Hematopoietic multipotent progenitor cell treated with erythropoietin and hydrocortisone succinate and interleukin-3 and kit ligand, for 6 days (in vitro differentiated cells): ENCODE measurements around the gene LSM8.
"Not testable (repeated sequence)": the region's sequence is repeated elsewhere in the genome, so short reads cannot be mapped to it uniquely, and the experiment has no call there.

Experiments used
- DNase-seq: peaks from one replicate; pipeline ENCODE4 v3.0.0-alpha.2; 2015

The LSM8 gene

DNA sequence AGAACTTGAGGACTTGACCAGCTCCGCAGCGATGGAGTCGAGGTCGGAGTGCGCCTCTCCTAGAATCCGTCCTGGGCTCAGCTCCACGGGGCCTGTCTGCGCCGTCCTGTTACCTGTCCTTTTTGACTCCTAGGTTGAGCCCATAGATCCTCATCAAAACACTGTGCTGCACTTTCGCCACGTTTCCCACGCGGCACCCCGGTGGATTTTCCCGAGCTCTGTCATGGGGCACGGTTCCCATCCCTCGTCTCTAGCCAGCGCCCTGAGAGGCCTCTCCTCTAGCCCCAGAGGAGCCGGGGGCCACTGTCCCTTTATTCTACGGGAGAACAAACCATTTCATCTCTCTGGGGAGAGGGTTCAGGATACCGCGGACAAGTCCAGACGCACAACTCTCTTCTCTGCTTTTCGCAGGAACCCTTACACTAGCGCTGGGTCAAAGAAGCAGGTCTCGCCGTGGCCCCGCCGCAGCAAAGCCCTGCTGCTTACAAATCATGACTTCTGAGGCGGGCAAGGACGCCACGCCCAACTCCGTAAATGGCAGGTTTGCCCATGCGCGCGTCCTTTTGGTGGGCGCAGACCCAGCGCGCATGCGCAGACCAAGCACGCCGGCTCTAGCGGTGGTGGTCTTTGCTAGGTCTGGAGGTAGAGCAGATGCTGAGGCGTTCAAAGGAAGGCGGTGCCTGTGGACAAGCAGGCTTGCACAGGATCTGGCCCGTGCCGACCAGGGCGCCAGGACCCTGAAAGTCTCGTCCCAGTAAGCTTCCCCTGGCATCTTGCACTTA, 30.3 kb downstream of the LSM8 start:
- peak; percentile 89 for DNase-seq

DNA sequence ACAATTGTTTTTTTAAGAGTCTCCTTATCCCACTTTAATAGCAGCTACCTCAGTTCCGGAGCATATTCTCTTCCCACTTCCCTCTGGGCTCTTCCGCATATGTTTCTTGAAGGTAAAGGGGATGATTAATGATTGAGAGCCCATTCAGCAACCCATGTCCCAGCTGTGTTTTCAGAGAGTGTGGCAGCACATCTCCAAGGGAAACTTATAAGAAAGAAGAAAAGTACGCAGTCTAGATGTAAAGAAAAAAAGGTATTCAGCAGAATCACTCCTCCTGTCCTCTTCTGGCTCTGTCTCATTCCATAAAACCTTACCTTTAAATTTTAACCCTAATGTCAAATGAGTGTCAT, 30.8 kb downstream of the LSM8 start:
- no peak for DNase-seq

DNA sequence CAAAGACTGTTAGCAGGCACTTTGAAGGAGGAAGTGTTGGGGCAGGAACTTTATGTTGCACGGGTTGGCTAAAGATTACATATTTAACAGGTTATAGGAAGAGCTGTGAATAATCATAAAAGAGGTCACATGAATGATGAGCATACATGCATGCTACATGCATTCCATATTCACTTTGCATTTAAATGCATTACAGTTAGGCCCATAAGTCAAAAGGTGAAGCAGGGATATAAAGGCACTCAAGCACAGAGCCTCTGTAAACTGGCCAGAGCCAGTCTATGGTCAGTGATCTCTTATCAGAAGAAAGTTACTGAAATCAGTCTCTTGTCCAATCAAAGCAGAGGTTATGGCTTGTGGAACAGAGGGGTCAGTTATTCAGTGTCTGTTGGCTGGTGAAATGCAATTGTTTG, 33.3 kb downstream of the LSM8 start:
- DNase-seq, result no peak

DNA sequence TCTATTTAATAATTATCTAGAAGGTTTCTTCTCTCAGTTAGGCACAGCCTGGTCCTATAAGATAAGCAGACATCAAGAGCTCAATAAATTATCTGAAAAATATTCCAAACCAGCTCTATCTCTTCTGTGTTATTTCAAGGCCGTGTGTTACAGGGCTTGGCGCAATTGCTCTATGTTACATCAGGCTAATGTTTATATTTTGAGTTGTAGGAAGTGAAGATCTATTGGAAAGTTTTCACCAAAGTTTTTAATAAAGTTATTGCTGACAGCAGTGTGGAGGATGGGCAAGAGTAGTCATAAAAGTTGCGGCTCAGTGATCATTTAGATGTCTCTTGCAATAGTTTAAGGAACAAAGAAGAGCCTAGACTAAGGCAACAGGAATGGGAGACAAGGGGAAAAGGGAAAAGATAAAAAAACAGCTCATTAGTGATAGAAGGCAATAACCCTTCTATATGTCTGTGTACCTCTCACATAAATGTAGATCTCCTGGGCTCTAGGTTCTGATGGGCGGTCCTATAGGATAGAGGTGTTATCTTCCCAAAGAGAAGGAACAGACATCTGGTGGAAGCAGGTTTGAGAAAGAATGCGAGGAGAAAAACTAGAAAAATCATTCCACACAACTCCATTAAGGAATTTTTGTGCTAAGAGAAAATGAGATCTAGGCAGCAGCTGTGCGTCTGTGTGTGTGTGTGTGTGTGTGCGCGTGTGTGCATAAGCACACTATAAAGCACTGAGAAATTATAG, 34.6 kb downstream of the LSM8 start:
- DNase-seq, result peak; percentile 39

DNA sequence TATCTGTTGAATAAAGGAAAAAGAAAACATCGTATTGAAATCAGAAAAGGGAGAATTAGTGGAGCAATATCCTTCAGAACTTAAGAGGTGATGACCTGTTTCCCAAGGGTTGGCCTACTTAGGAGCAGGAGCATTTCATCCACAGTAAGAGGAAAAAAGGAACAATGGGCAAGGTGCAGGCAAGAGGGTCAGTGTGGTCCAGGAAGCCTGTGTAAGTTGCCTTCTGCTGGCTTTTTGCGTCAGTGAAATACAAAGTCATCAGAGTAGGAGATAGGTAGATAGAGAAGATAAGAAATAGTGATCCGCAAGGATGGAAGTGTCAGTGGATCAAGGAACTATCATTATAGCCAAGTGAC, 35.2 kb downstream of the LSM8 start:
- no peak for DNase-seq

DNA sequence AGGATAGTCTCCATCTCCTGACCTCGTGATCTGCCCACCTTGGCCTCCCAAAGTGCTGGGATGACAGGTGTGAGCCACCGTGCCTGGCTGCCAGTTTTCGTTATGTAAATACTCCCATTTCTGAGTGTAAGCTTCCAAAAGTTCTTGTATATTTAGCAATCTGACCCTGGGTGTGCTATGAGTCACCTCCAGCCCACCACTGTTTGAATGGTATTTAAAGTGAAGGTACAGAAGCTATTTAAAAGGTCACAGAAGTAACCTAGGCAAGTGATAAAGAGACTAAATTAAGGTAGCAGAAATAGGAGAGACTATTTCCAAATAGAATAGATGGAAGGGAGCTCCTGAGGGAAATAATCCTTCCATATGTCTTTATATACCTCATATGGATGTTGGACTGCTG, 36.6 kb downstream of the LSM8 start:
- no peak for DNase-seq

DNA sequence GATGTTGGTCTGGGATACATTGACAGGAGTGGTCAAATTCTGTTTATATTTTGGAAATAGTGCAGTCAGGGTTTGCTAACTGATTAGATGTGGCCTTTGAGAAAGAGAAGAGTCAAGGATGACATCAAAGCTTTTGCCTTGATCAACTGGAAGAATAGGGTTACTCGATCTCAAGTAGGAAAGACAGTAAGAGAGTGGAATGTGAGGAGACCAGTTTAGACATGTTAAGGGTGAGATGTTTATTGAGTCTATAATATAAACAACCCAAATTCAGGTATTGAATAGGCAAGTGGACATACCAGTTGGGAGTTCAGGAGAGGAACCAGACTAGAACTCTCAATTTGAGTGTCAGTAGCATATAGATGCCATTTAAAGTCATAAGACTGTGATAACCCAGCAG, 38.6 kb downstream of the LSM8 start:
- DNase-seq, result no peak

DNA sequence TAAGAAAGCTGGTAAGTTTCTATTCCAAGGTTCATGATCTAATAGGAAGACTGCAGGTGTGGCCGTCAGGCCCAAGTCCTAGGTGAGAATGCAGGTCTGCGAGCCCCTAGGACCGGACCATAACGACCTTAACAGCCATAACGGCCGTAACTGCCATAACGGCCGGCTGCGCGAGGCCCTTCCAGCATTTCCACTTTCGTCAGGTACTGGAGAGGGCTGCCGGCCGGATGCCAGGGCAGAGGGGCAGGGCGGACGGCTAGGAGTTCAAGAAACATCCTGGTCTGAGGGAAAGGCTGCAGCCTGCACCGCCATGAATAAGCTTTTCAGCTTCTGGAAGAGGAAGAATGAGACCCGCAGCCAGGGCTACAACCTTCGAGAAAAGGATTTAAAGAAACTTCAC, 40.6 kb downstream of the LSM8 start, which contains the start of gene ANKRD7:
ANKRD7 (plus strand) TSS at position 184 of the 400 bp plus-strand sequence; CDS start at position 311, 127 bp downstream.
- DNase-seq, result no peak

DNA sequence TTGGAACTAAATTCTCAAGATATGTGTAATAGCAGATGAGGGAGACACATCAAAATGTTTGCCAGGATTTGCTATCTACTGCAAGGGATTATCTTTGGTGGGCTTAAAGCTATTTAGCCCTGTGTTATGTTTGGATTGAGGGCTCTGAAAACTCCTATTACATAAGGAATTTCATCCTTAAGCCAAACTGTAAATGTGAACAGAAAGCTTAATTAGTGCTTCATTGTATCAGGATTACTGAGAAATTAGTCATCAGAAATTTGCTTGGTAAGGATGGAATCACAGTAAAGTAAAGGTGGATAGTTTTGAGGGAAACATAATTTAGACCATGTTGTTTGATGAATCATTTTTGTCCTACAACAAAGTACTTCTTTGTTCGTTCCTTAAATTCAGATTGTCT, 48.9 kb downstream of the LSM8 start:
- DNase-seq, result no peak

DNA sequence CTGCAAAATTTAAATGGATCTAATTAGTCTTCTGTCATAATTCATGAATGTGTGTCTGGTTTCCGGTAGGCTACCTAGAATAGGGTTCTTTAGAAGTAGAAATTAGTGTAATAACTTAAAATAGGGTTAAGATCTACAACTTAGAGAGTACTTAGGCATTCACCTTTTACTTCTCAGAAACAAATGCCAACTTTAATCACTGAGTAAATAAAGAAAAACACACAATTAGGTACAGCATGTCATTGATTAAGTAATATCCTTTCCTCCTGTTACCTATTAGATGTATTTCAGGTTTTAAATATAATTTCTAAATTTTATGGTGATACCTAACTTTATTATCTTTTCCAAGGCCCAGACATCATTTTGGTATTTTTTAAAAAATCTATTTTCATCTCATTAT, 49.8 kb downstream of the LSM8 start:
- no peak for DNase-seq

DNA sequence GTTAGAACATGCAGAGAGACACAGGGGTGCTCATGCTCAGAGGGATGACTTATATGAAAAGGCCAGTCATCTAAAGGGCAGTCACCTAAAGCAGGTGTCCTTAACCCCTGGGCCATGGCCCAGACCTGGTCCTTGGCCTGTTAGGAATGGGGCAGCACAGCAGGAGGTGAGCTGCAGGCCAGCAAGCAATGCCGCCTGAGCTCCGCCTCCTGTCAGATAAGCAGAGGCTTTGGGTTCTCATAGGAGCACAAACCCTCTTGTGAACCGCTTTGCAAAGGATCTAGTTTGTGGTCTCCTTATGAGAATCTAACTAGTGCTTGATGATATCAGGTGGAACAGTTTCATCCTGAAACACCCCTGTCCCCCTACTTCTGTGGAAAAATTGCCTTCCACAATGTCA, 55.0 kb downstream of the LSM8 start:
- DNase-seq, result no peak

DNA sequence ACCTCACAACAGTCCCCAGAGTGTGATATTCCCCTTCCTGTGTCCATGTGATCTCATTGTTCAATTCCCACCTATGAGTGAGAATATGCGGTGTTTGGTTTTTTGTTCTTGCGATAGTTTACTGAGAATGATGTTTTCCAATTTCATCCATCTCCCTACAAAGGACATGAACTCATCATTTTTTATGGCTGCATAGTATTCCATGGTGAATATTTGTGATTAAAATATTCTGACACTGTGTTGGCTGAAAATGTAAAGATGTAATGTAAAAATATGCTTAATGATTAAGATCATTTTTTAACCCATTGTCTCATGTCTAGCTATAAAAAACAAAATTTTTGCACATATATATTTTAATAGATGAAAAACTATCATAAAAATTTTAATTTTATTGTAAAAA, 56.4 kb downstream of the LSM8 start:
- DNase-seq, result not testable (repeated sequence)
